Embryonic facial prominence (tissue), 1 donor: ENCODE results near the gene DPP9.

Experiments
- DNase-seq: peaks from one replicate; pipeline ENCODE4 v3.0.0-alpha.2; 2016; ENCODE audit errors: extremely low spot score

The DPP9 gene

GRCh38 chr19:4657262-4657661, 66.4 kb downstream of the DPP9 start:
- no peak for DNase-seq

- DNase-seq = no peak
Observed at GRCh38 chr19:4656102-4656501, 67.5 kb downstream of the DPP9 start.

GRCh38 chr19:4654437-4655361, 68.9 kb downstream of the DPP9 start:
- no peak for DNase-seq

- no peak for DNase-seq
Observed at GRCh38 chr19:4653793-4654436, 69.7 kb downstream of the DPP9 start.

GRCh38 chr19:4652075-4652474, 71.6 kb downstream of the DPP9 start:
- DNase-seq = no peak

GRCh38 chr19:4650159-4650558, 73.5 kb downstream of the DPP9 start:
- no peak for DNase-seq

GRCh38 chr19:4649392-4650047, 74.1 kb downstream of the DPP9 start:
- no peak for DNase-seq

GRCh38 chr19:4647676-4648644, 75.7 kb downstream of the DPP9 start:
- no peak for DNase-seq

- DNase-seq = no peak
Observed at GRCh38 chr19:4645718-4646117, 77.9 kb downstream of the DPP9 start.

- no peak for DNase-seq
Observed at GRCh38 chr19:4642625-4643024, 81.0 kb downstream of the DPP9 start.

GRCh38 chr19:4641132-4641531, 82.5 kb downstream of the DPP9 start:
- no peak for DNase-seq

- DNase-seq = no peak
Observed at GRCh38 chr19:4640247-4641000, 83.2 kb downstream of the DPP9 start.

- no peak for DNase-seq
Observed at GRCh38 chr19:4639531-4640246, 84.0 kb downstream of the DPP9 start.

GRCh38 chr19:4638828-4639530, 84.7 kb downstream of the DPP9 start, which contains the start of gene TNFAIP8L1:
TSS of gene TNFAIP8L1 (plus strand) at chr19:4639516. CDS start at chr19:4651870, 12,354 bp downstream.
- DNase-seq = peak; percentile 90

- DNase-seq = no peak
Observed at GRCh38 chr19:4638317-4638716, 85.3 kb downstream of the DPP9 start.

- DNase-seq = no peak
Observed at GRCh38 chr19:4636761-4637160, 86.9 kb downstream of the DPP9 start.

GRCh38 chr19:4636151-4636717, 87.4 kb downstream of the DPP9 start:
- peak; percentile 57 for DNase-seq

- no peak for DNase-seq
Observed at GRCh38 chr19:4635754-4636116, 87.9 kb downstream of the DPP9 start.
